HCT116 (cell line): Measurements from ENCODE around the gene DBNDD2. TPM values are rescaled to one million over a fixed set of nuclear protein-coding genes. Genes with fewer than 3 reads are reported as not detected.

ENCODE experiments used
- ATAC-seq: fragments of 200-7000 bp; cut with Tn5 transposase; 2 replicates; pipeline ENCODE4 v1.9.1; 2020; ENCODE audit warnings: mild to moderate bottlenecking, moderate library complexity
- BruUV-seq: library from RNA; stranded (reverse); fragments of 400-500 nt; replicated peaks from 2 replicates; lab custom pipeline; 2021; lab: Mats Ljungman, UMichigan
- CTCF ChIA-PET: fragments of 300-600 bp; sonication (Branson Sonifier 250); formaldehyde crosslinking; loops from one replicate; lab custom pipeline; 2021; ENCODE audit warnings: antibody characterized with exemption; lab: Charles Lee
- POLR2A ChIA-PET: fragments of 300-600, 350-600 bp; sonication (Branson Sonifier 250); formaldehyde crosslinking; loops from one replicate; lab custom pipeline; 2021; ENCODE audit warnings: antibody characterized with exemption; lab: Charles Lee
- RAD21 ChIA-PET, 2 experiments: fragments of 300-600 bp; sonication (Branson Sonifier 250); formaldehyde crosslinking; loops; one replicate each; lab custom pipeline; 2023; ENCODE audit warnings: low total read pairs in 2 of 2; ENCODE audit not compliant: uncharacterized antibody in 2 of 2, unreplicated experiment in 2 of 2, low non-redundant PET in 1 of 2; lab: Charles Lee
- DNase-seq: peaks from one replicate; pipeline ENCODE4 v3.0.0-alpha.2; 2010; ENCODE audit warnings: low read depth, low spot score
- H2AFZ ChIP-seq: fragments of 200-600 bp; shearing (Covaris generic), sonication (generic); 2 replicates; pipeline ENCODE4 v1.6.1; 2017; ENCODE audit warnings: low read depth, mixed run types, mixed read lengths, antibody characterized with exemption, low read length; ENCODE audit not compliant: poor library complexity, severe bottlenecking
- H3K27ac ChIP-seq: 2 replicates; pipeline ENCODE4 v1.5.1; 2012; ENCODE audit warnings: low read depth, low read length
- H3K27me3 ChIP-seq: fragments of 200-600 bp; sonication (generic); 2 replicates; pipeline ENCODE4 v1.6.1; 2016; ENCODE audit warnings: mixed run types, low read length, mixed read lengths; ENCODE audit not compliant: insufficient read depth
- H3K36me3 ChIP-seq, 2 experiments: fragments of 200-500 bp in 1 of 2; fragments of 200-600 bp in 1 of 2; sonication (Bioruptor generic) in 1 of 2; sonication (generic) in 1 of 2; 2 replicates each; pipeline versions ENCODE4 v1.5.1 to v1.6.1; 2014 to 2016; ENCODE audit warnings: low read length in 2 of 2, inconsistent platforms in 1 of 2, mixed read lengths in 1 of 2, mixed run types in 1 of 2; ENCODE audit not compliant: insufficient read depth in 2 of 2, control insufficient read depth in 1 of 2
- H3K4me1 ChIP-seq, 2 experiments: fragments of 200-600 bp in 1 of 2; sonication (generic) in 1 of 2; 2 replicates each; pipeline versions ENCODE4 v1.5.1 to v1.6.1; 2012 to 2017; ENCODE audit warnings: low read length in 2 of 2, inconsistent platforms in 1 of 2, mild to moderate bottlenecking in 1 of 2, mixed read lengths in 1 of 2, mixed run types in 1 of 2, moderate library complexity in 1 of 2; ENCODE audit not compliant: insufficient read depth in 2 of 2, control insufficient read depth in 1 of 2
- H3K4me2 ChIP-seq: fragments of 200-600 bp; sonication (generic); 2 replicates; pipeline ENCODE4 v1.6.1; 2017; ENCODE audit warnings: mixed run types, low read length, mixed read lengths
- H3K4me3 ChIP-seq, 2 experiments: fragments of 200-600 bp in 1 of 2; sonication (generic) in 1 of 2; replicated peaks in 1 of 2; 2 replicates each; pipeline ENCODE4 v1.5.1; 2011 to 2016; ENCODE audit warnings: low read length in 2 of 2, control low read depth in 1 of 2, low read depth in 1 of 2, mild to moderate bottlenecking in 1 of 2, mixed read lengths in 1 of 2, mixed run types in 1 of 2
- H3K79me2 ChIP-seq: fragments of 200-600 bp; sonication (generic); 2 replicates; pipeline ENCODE4 v1.6.1; 2017; ENCODE audit warnings: mild to moderate bottlenecking, mixed run types, low read length, moderate library complexity, mixed read lengths; ENCODE audit not compliant: insufficient read depth
- H3K9ac ChIP-seq: fragments of 200-600 bp; sonication (generic); 2 replicates; pipeline ENCODE4 v1.6.1; 2016; ENCODE audit warnings: low read length, mixed read lengths
- H3K9me2 ChIP-seq: fragments of 200-600 bp; sonication (generic), shearing (Covaris generic); 2 replicates; pipeline ENCODE4 v1.6.1; 2017; ENCODE audit warnings: mixed run types, mild to moderate bottlenecking, moderate library complexity; ENCODE audit not compliant: insufficient read depth
- H3K9me3 ChIP-seq, 2 experiments: fragments of 200-500 bp in 1 of 2; fragments of 200-600 bp in 1 of 2; sonication (Bioruptor generic) in 1 of 2; sonication (generic) in 1 of 2; 2 replicates each; pipeline ENCODE4 v1.6.1; 2014 to 2017; ENCODE audit warnings: low read length in 2 of 2, mixed read lengths in 2 of 2, inconsistent platforms in 1 of 2, low read depth in 1 of 2, mild to moderate bottlenecking in 1 of 2, mixed run types in 1 of 2, moderate library complexity in 1 of 2; ENCODE audit not compliant: control insufficient read depth in 1 of 2, insufficient read depth in 1 of 2
- H4K20me1 ChIP-seq: fragments of 200-600 bp; sonication (generic), shearing (Covaris generic); 2 replicates; pipeline ENCODE4 v1.6.1; 2017; ENCODE audit warnings: mixed run types, mild to moderate bottlenecking, moderate library complexity; ENCODE audit not compliant: insufficient read depth
- CEBPB ChIP-seq: IDR thresholded peaks from 2 replicates; pipeline ENCODE4 v1.6.1; 2012; ENCODE audit warnings: low read depth
- EGR1 ChIP-seq: IDR thresholded peaks from 2 replicates; pipeline ENCODE4 v1.6.1; 2012; ENCODE audit warnings: low read depth
- FOSL1 ChIP-seq: IDR thresholded peaks from 2 replicates; pipeline ENCODE4 v1.6.1; 2012; ENCODE audit warnings: low read depth
- SP1 ChIP-seq: IDR thresholded peaks from 2 replicates; pipeline ENCODE4 v1.6.1; 2012; ENCODE audit warnings: low read depth
- SRF ChIP-seq: IDR thresholded peaks from 2 replicates; pipeline ENCODE4 v1.6.1; 2012; ENCODE audit warnings: low read depth
- intact Hi-C: fragments of 100-400 bp; cut with micrococcal nuclease; formaldehyde crosslinking; loops from 2 replicates; pipeline ENCODE4 v1.10.0; 2022
- total RNA-seq: library from RNA; stranded (reverse); gene quantifications from one replicate; pipeline ENCODE4 v1.2.1, GENCODE V29; 2021; ENCODE audit not compliant: unreplicated experiment
- TF ChIP-seq, protein P1 (sequence below), 3 experiments: fragments of 200-600 bp in 1 of 3; sonication (generic) in 1 of 3; IDR thresholded peaks in 2 of 3; conservative IDR thresholded peaks in 1 of 3; 2 replicates each; pipeline ENCODE4 v1.5.1; 2012 to 2017; ENCODE audit warnings: low read depth in 2 of 3, low read length in 2 of 3, antibody characterized with exemption in 1 of 3, borderline replicate concordance in 1 of 3, control low read depth in 1 of 3, mild to moderate bottlenecking in 1 of 3, mixed read lengths in 1 of 3, mixed run types in 1 of 3, moderate library complexity in 1 of 3; ENCODE audit not compliant: insufficient read depth in 1 of 3
- TF ChIP-seq, protein P2 (sequence below): IDR thresholded peaks from 2 replicates; pipeline ENCODE4 v1.6.1; 2011; ENCODE audit warnings: mild to moderate bottlenecking, low read length, moderate library complexity; ENCODE audit not compliant: insufficient replicate concordance; ENCODE audit errors: extremely low read depth
- TF ChIP-seq, protein P3 (sequence below): IDR thresholded peaks from 2 replicates; pipeline ENCODE4 v1.6.1; 2012
- TF ChIP-seq, protein P4 (sequence below): IDR thresholded peaks from 2 replicates; pipeline ENCODE4 v1.6.1; 2012; ENCODE audit warnings: low read depth

The DBNDD2 gene
- total RNA-seq, 1 experiment from 2014 or later, result 44.2 TPM

DNA sequence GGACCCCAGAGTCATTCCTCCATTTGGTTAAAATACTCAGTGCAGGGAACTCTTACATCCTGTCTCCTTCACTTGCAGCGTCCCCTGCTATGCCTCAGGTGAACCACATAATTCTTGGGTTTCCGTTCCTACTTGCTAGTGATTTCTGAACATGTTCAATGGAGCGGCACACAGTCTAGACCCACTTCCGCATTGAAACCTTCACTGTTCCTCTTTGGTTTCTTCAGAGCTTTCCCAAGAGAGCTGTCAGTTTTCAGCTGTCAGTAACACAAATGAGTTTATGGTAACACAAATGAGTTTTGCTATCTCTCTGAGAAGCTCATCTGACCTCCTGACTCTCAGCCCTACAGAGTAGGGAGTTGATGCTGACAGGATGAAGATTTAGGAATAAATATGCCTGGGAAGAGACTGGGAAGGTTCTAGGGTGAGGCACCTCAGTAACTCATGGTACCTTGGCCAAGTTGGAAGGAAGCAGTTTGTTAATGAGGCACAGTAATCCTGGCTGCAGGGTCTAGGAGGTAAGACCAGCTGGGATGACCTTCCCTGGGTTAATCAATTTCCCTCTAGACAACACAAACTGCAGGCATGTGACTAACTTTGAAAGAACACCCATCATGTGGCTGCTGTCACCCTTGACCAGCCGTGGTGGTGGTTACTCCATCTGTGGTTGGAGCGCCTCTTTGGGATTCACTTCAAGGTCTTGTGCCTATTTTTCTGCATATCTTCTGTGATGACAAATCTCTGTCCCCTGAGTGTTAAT is 39.7 kb upstream of the DBNDD2 start:
- Histone ChIP-seq H3K9me3 (no peaks in the 10 kb centered on the region), H3K79me2 (peaks cover 24% of the 10 kb centered on the region), H3K36me3 (peaks cover 12 to 25% of the 10 kb centered on the region in 2 experiments; a peak in 3 of 4 replicates), H3K9me2 (no peaks in the 10 kb centered on the region), H3K27ac (no peak overlapping the region), H3K4me3 (no peak overlapping the region), H3K27me3 (no peaks in the 10 kb centered on the region), H3K4me1 (peaks cover 5 to 13% of the 10 kb centered on the region in 2 experiments), H3K4me2 (no peak overlapping the region), H3K9ac (no peak overlapping the region), H2AFZ (no peak overlapping the region), H4K20me1 (no peaks in the 10 kb centered on the region)
- RAD21 ChIA-PET, result no interaction called here
- ATAC-seq (no peak), DNase-seq (no peak)
- no TSS peak for BruUV-seq
- CTCF ChIA-PET, result interaction anchor here (1.2 to 8.3 kb wide), 2 partner anchors 45 to 68 kb away, joined by 3 to 61 read pairs; no protein-coding TSS in a partner anchor
- POLR2A ChIA-PET, result interaction anchor here (1.1 to 1.2 kb wide), 2 partner anchors 25 to 47 kb away, joined by 3 read pairs; partner anchors contain the start of gene PIGT
- intact Hi-C loops, result no loop called here
- TF ChIP-seq, protein P1, sequence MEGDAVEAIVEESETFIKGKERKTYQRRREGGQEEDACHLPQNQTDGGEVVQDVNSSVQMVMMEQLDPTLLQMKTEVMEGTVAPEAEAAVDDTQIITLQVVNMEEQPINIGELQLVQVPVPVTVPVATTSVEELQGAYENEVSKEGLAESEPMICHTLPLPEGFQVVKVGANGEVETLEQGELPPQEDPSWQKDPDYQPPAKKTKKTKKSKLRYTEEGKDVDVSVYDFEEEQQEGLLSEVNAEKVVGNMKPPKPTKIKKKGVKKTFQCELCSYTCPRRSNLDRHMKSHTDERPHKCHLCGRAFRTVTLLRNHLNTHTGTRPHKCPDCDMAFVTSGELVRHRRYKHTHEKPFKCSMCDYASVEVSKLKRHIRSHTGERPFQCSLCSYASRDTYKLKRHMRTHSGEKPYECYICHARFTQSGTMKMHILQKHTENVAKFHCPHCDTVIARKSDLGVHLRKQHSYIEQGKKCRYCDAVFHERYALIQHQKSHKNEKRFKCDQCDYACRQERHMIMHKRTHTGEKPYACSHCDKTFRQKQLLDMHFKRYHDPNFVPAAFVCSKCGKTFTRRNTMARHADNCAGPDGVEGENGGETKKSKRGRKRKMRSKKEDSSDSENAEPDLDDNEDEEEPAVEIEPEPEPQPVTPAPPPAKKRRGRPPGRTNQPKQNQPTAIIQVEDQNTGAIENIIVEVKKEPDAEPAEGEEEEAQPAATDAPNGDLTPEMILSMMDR (IDR thresholded peaks at IDR 0.05 in 2 of 3, conservative IDR thresholded peaks at IDR 0.05 in 1 of 3; ENCODE audit: borderline replicate concordance in 1 of 3, insufficient read depth in 1 of 3, low read depth in 2 of 3, low read length in 2 of 3), result no peak
- no peak for TF ChIP-seq FOSL1
- TF ChIP-seq EGR1, result no peak
- TF ChIP-seq SP1, result no peak
- TF ChIP-seq, protein P2, sequence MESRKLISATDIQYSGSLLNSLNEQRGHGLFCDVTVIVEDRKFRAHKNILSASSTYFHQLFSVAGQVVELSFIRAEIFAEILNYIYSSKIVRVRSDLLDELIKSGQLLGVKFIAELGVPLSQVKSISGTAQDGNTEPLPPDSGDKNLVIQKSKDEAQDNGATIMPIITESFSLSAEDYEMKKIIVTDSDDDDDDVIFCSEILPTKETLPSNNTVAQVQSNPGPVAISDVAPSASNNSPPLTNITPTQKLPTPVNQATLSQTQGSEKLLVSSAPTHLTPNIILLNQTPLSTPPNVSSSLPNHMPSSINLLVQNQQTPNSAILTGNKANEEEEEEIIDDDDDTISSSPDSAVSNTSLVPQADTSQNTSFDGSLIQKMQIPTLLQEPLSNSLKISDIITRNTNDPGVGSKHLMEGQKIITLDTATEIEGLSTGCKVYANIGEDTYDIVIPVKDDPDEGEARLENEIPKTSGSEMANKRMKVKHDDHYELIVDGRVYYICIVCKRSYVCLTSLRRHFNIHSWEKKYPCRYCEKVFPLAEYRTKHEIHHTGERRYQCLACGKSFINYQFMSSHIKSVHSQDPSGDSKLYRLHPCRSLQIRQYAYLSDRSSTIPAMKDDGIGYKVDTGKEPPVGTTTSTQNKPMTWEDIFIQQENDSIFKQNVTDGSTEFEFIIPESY, result no peak
- TF ChIP-seq CEBPB, result no peak
- TF ChIP-seq, protein P3, sequence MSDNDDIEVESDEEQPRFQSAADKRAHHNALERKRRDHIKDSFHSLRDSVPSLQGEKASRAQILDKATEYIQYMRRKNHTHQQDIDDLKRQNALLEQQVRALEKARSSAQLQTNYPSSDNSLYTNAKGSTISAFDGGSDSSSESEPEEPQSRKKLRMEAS, result no peak
- TF ChIP-seq SRF, result no peak
- TF ChIP-seq, protein P4, sequence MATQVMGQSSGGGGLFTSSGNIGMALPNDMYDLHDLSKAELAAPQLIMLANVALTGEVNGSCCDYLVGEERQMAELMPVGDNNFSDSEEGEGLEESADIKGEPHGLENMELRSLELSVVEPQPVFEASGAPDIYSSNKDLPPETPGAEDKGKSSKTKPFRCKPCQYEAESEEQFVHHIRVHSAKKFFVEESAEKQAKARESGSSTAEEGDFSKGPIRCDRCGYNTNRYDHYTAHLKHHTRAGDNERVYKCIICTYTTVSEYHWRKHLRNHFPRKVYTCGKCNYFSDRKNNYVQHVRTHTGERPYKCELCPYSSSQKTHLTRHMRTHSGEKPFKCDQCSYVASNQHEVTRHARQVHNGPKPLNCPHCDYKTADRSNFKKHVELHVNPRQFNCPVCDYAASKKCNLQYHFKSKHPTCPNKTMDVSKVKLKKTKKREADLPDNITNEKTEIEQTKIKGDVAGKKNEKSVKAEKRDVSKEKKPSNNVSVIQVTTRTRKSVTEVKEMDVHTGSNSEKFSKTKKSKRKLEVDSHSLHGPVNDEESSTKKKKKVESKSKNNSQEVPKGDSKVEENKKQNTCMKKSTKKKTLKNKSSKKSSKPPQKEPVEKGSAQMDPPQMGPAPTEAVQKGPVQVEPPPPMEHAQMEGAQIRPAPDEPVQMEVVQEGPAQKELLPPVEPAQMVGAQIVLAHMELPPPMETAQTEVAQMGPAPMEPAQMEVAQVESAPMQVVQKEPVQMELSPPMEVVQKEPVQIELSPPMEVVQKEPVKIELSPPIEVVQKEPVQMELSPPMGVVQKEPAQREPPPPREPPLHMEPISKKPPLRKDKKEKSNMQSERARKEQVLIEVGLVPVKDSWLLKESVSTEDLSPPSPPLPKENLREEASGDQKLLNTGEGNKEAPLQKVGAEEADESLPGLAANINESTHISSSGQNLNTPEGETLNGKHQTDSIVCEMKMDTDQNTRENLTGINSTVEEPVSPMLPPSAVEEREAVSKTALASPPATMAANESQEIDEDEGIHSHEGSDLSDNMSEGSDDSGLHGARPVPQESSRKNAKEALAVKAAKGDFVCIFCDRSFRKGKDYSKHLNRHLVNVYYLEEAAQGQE, result no peak
